ENCODE results near the gene ZNF407. TPM values are rescaled to one million over a fixed set of nuclear protein-coding genes. Genes with fewer than 3 reads are reported as not detected.

ZNF407 gene
- total and polyA plus RNA-seq, 2 experiments from 2014 or later, result 2.1 to 10.4 TPM

DNA sequence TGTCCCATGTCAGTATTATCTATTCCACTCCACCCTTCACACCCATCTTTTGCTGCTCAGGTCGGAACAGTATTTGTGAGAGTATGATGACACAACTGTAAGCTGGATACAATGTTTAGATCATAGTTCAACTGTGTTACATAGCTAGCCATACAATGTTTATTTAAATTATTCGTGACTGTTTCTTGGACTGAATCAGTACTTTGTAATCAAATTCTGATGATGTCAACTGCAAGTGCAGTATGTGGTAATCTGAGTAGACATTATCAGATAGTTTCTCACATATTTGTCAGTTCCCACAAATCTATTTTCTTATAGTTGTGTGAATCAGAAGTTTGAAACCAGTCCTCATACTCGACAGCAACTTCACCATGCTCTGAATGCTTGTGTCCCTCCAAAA lies 177.6 kb downstream of the ZNF407 start:
- H3K27ac ChIP-seq (ENCODE audit: low read depth), result no peak overlapping the region
- Mint-ChIP-seq H3K9me3 (no peaks in the 10 kb centered on the region), H3K4me1 (peaks cover 4% of the 10 kb centered on the region; the same call in 1 of the 3 replicates), H3K4me3 (no peak overlapping the region), H3K36me3 (ENCODE audit: low read depth) (no peaks in the 10 kb centered on the region), H3K27ac (no peak overlapping the region), H3K27me3 (ENCODE audit: insufficient read depth, low read depth, poor library complexity) (peaks cover 2% of the 10 kb centered on the region)
- H3K4me2 ChIP-seq, result no peak overlapping the region
- H3K9me2 ChIP-seq (ENCODE audit: insufficient read depth), result no peaks in the 10 kb centered on the region
- H3K27me3 ChIP-seq (ENCODE audit: insufficient read depth), result no peaks in the 10 kb centered on the region
- H3K79me2 ChIP-seq (replicated peaks; ENCODE audit: insufficient read depth), result no peaks in the 10 kb centered on the region
- H4K20me1 ChIP-seq (replicated peaks; ENCODE audit: insufficient read depth), result no peaks in the 10 kb centered on the region
- no peak overlapping the region for H3K4me3 ChIP-seq
- no peak for TF ChIP-seq EZH2 (IDR thresholded peaks at IDR 0.05; ENCODE audit: low read depth, unreplicated experiment)
- TF ChIP-seq, protein P1, sequence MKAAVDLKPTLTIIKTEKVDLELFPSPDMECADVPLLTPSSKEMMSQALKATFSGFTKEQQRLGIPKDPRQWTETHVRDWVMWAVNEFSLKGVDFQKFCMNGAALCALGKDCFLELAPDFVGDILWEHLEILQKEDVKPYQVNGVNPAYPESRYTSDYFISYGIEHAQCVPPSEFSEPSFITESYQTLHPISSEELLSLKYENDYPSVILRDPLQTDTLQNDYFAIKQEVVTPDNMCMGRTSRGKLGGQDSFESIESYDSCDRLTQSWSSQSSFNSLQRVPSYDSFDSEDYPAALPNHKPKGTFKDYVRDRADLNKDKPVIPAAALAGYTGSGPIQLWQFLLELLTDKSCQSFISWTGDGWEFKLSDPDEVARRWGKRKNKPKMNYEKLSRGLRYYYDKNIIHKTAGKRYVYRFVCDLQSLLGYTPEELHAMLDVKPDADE (IDR thresholded peaks at IDR 0.05), result no peak
- no peak for TF ChIP-seq POLR2AphosphoS5 (IDR thresholded peaks at IDR 0.05; ENCODE audit: low read depth)
- TF ChIP-seq STAT1 (IDR thresholded peaks at IDR 0.05; ENCODE audit: unreplicated experiment), result no peak
- TF ChIP-seq, protein P2, sequence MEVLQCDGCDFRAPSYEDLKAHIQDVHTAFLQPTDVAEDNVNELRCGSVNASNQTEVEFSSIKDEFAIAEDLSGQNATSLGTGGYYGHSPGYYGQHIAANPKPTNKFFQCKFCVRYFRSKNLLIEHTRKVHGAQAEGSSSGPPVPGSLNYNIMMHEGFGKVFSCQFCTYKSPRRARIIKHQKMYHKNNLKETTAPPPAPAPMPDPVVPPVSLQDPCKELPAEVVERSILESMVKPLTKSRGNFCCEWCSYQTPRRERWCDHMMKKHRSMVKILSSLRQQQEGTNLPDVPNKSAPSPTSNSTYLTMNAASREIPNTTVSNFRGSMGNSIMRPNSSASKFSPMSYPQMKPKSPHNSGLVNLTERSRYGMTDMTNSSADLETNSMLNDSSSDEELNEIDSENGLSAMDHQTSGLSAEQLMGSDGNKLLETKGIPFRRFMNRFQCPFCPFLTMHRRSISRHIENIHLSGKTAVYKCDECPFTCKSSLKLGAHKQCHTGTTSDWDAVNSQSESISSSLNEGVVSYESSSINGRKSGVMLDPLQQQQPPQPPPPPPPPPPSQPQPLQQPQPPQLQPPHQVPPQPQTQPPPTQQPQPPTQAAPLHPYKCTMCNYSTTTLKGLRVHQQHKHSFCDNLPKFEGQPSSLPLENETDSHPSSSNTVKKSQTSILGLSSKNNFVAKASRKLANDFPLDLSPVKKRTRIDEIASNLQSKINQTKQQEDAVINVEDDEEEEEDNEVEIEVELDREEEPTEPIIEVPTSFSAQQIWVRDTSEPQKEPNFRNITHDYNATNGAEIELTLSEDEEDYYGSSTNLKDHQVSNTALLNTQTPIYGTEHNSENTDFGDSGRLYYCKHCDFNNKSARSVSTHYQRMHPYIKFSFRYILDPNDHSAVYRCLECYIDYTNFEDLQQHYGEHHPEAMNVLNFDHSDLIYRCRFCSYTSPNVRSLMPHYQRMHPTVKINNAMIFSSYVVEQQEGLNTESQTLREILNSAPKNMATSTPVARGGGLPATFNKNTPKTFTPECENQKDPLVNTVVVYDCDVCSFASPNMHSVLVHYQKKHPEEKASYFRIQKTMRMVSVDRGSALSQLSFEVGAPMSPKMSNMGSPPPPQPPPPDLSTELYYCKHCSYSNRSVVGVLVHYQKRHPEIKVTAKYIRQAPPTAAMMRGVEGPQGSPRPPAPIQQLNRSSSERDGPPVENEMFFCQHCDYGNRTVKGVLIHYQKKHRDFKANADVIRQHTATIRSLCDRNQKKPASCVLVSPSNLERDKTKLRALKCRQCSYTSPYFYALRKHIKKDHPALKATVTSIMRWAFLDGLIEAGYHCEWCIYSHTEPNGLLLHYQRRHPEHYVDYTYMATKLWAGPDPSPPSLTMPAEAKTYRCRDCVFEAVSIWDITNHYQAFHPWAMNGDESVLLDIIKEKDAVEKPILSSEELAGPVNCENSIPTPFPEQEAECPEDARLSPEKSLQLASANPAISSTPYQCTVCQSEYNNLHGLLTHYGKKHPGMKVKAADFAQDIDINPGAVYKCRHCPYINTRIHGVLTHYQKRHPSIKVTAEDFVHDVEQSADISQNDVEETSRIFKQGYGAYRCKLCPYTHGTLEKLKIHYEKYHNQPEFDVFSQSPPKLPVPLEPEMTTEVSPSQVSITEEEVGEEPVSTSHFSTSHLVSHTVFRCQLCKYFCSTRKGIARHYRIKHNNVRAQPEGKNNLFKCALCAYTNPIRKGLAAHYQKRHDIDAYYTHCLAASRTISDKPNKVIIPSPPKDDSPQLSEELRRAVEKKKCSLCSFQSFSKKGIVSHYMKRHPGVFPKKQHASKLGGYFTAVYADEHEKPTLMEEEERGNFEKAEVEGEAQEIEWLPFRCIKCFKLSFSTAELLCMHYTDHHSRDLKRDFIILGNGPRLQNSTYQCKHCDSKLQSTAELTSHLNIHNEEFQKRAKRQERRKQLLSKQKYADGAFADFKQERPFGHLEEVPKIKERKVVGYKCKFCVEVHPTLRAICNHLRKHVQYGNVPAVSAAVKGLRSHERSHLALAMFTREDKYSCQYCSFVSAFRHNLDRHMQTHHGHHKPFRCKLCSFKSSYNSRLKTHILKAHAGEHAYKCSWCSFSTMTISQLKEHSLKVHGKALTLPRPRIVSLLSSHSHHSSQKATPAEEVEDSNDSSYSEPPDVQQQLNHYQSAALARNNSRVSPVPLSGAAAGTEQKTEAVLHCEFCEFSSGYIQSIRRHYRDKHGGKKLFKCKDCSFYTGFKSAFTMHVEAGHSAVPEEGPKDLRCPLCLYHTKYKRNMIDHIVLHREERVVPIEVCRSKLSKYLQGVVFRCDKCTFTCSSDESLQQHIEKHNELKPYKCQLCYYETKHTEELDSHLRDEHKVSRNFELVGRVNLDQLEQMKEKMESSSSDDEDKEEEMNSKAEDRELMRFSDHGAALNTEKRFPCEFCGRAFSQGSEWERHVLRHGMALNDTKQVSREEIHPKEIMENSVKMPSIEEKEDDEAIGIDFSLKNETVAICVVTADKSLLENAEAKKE (CRISPR knock-in tag; IDR thresholded peaks at IDR 0.05), result no peak
- TF ChIP-seq NANOG (IDR thresholded peaks at IDR 0.05; ENCODE audit: borderline replicate concordance), result no peak
- TF ChIP-seq EZH2phosphoT487 (IDR thresholded peaks at IDR 0.05; ENCODE audit: unreplicated experiment), result no peak
- no peak for TF ChIP-seq ZNF114 (CRISPR knock-in tag; IDR thresholded peaks at IDR 0.05)
- no peak for TF ChIP-seq JUNB (IDR thresholded peaks at IDR 0.05; ENCODE audit: unreplicated experiment)
- no peak for TF ChIP-seq ZNF331 (CRISPR knock-in tag; IDR thresholded peaks at IDR 0.05; ENCODE audit: low read depth)
- TF ChIP-seq, protein P3, sequence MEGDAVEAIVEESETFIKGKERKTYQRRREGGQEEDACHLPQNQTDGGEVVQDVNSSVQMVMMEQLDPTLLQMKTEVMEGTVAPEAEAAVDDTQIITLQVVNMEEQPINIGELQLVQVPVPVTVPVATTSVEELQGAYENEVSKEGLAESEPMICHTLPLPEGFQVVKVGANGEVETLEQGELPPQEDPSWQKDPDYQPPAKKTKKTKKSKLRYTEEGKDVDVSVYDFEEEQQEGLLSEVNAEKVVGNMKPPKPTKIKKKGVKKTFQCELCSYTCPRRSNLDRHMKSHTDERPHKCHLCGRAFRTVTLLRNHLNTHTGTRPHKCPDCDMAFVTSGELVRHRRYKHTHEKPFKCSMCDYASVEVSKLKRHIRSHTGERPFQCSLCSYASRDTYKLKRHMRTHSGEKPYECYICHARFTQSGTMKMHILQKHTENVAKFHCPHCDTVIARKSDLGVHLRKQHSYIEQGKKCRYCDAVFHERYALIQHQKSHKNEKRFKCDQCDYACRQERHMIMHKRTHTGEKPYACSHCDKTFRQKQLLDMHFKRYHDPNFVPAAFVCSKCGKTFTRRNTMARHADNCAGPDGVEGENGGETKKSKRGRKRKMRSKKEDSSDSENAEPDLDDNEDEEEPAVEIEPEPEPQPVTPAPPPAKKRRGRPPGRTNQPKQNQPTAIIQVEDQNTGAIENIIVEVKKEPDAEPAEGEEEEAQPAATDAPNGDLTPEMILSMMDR (conservative IDR thresholded peaks at IDR 0.05; ENCODE audit: low read depth in 2 of 2), result no peak
- TF ChIP-seq, protein P4, sequence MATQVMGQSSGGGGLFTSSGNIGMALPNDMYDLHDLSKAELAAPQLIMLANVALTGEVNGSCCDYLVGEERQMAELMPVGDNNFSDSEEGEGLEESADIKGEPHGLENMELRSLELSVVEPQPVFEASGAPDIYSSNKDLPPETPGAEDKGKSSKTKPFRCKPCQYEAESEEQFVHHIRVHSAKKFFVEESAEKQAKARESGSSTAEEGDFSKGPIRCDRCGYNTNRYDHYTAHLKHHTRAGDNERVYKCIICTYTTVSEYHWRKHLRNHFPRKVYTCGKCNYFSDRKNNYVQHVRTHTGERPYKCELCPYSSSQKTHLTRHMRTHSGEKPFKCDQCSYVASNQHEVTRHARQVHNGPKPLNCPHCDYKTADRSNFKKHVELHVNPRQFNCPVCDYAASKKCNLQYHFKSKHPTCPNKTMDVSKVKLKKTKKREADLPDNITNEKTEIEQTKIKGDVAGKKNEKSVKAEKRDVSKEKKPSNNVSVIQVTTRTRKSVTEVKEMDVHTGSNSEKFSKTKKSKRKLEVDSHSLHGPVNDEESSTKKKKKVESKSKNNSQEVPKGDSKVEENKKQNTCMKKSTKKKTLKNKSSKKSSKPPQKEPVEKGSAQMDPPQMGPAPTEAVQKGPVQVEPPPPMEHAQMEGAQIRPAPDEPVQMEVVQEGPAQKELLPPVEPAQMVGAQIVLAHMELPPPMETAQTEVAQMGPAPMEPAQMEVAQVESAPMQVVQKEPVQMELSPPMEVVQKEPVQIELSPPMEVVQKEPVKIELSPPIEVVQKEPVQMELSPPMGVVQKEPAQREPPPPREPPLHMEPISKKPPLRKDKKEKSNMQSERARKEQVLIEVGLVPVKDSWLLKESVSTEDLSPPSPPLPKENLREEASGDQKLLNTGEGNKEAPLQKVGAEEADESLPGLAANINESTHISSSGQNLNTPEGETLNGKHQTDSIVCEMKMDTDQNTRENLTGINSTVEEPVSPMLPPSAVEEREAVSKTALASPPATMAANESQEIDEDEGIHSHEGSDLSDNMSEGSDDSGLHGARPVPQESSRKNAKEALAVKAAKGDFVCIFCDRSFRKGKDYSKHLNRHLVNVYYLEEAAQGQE (IDR thresholded peaks at IDR 0.05; ENCODE audit: unreplicated experiment), result no peak
- TF ChIP-seq CREB1 (CRISPR knock-in tag; IDR thresholded peaks at IDR 0.05; ENCODE audit: low read depth), result no peak
- H3K4me1 ChIP-seq (ENCODE audit: insufficient read depth), result no peaks in the 10 kb centered on the region
- ATAC-seq (no peak), DNase-seq (ENCODE audit: low spot score) (no peak)
- no peaks in the 10 kb centered on the region for H3F3A ChIP-seq (replicated peaks; ENCODE audit: low read depth)
- H3K36me3 ChIP-seq (ENCODE audit: insufficient read depth), result no peaks in the 10 kb centered on the region
- no peak overlapping the region for H2AFZ ChIP-seq
